B cell (primary cell): Measurements from ENCODE around the gene M6PR.

Experiments used
- EZH2 ChIP-seq: IDR thresholded peaks from 2 replicates; pipeline ENCODE4 v1.6.1; 2012; ENCODE audit warnings: borderline replicate concordance, low read depth, mild to moderate bottlenecking, moderate library complexity, low read length; ENCODE audit not compliant: insufficient read depth, poor library complexity, severe bottlenecking
- TF ChIP-seq, protein P1 (sequence below): fragments of 200-600 bp; IDR thresholded peaks from one replicate; pipeline ENCODE4 v1.8.0; 2022; ENCODE audit warnings: antibody characterized with exemption, mild to moderate bottlenecking

DNA sequence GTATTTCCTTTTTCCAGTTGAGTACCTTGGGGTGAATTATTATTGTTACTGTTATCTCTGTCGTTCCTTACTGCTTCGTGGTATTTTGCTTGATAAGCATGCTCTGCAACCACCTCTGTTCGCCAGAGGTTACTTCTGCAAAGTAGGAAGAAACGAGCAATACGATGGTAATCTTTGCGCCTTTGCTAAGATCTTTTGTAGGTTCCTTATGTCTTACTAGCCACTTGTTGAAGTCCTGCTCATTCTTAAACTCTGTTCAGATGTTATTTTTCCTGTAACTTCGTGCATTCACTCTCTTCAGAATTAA is 729 bp upstream of the M6PR start:
- TF ChIP-seq EZH2, result no peak
- TF ChIP-seq, protein P1, sequence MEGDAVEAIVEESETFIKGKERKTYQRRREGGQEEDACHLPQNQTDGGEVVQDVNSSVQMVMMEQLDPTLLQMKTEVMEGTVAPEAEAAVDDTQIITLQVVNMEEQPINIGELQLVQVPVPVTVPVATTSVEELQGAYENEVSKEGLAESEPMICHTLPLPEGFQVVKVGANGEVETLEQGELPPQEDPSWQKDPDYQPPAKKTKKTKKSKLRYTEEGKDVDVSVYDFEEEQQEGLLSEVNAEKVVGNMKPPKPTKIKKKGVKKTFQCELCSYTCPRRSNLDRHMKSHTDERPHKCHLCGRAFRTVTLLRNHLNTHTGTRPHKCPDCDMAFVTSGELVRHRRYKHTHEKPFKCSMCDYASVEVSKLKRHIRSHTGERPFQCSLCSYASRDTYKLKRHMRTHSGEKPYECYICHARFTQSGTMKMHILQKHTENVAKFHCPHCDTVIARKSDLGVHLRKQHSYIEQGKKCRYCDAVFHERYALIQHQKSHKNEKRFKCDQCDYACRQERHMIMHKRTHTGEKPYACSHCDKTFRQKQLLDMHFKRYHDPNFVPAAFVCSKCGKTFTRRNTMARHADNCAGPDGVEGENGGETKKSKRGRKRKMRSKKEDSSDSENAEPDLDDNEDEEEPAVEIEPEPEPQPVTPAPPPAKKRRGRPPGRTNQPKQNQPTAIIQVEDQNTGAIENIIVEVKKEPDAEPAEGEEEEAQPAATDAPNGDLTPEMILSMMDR, result no peak
